IPS-NIHi11 (cell line): Measurements from ENCODE around the gene MYMK.

Experiments used
- DNase-seq: peaks from one replicate; pipeline ENCODE4 v3.0.0; 2012; ENCODE audit warnings: mixed read lengths, low spot score

Gene MYMK

GRCh38 chr9:133468374-133468773 is 56.4 kb downstream of the MYMK start:
- DNase-seq = no peak

- DNase-seq = no peak
These were observed 57.7 kb downstream of the MYMK start for GRCh38 chr9:133467101-133467500.

- DNase-seq = no peak
These were observed 58.8 kb downstream of the MYMK start for GRCh38 chr9:133465984-133466383.

GRCh38 chr9:133464638-133465037 is 60.1 kb downstream of the MYMK start:
- DNase-seq = no peak
